GM23338 (cell line): Measurements from ENCODE around the gene PPFIA1. TPM values are rescaled to one million over a fixed set of nuclear protein-coding genes. Genes with fewer than 3 reads are reported as not detected.

Experiments
- ATAC-seq: fragments of 200-7000 bp; cut with Tn5 transposase; 3 replicates; pipeline ENCODE4 v1.9.1; 2020
- DNase-seq: peaks from one replicate; pipeline ENCODE4 v3.0.0-alpha.2; 2015; ENCODE audit warnings: low spot score
- H2AFZ ChIP-seq: fragments of 200-600 bp; sonication (generic); 2 replicates; pipeline ENCODE4 v1.8.0; 2016; ENCODE audit warnings: antibody characterized with exemption, mild to moderate bottlenecking, moderate library complexity
- H3F3A ChIP-seq: fragments of 200-600 bp; sonication (generic); replicated peaks from 2 replicates; pipeline ENCODE4 v1.8.0; 2017; ENCODE audit warnings: antibody characterized with exemption, mixed run types, low read depth
- H3K27ac ChIP-seq: fragments of 200-600 bp; sonication (generic); 2 replicates; pipeline ENCODE4 v1.6.1; 2016; ENCODE audit warnings: low read depth
- H3K27me3 ChIP-seq: fragments of 200-600 bp; sonication (generic); 2 replicates; pipeline ENCODE4 v1.8.0; 2016; ENCODE audit warnings: mild to moderate bottlenecking, mixed run types, moderate library complexity; ENCODE audit not compliant: insufficient read depth
- H3K36me3 ChIP-seq: fragments of 200-600 bp; sonication (generic); 2 replicates; pipeline ENCODE4 v1.8.0; 2016; ENCODE audit warnings: mild to moderate bottlenecking; ENCODE audit not compliant: insufficient read depth
- H3K4me1 ChIP-seq: fragments of 200-600 bp; sonication (generic); 2 replicates; pipeline ENCODE4 v1.8.0; 2016; ENCODE audit warnings: mild to moderate bottlenecking, moderate library complexity; ENCODE audit not compliant: insufficient read depth
- H3K4me2 ChIP-seq: fragments of 200-600 bp; sonication (generic); 2 replicates; pipeline ENCODE4 v1.7.1; 2017; ENCODE audit warnings: mixed run types
- H3K4me3 ChIP-seq: fragments of 200-600 bp; sonication (generic); 2 replicates; pipeline ENCODE4 v1.6.1; 2016; ENCODE audit warnings: mixed run types
- H3K79me2 ChIP-seq: fragments of 200-600 bp; sonication (generic); replicated peaks from 2 replicates; pipeline ENCODE4 v1.8.0; 2017; ENCODE audit warnings: mild to moderate bottlenecking; ENCODE audit not compliant: insufficient read depth
- H3K9me2 ChIP-seq: fragments of 200-600 bp; sonication (generic); 2 replicates; pipeline ENCODE4 v1.8.0; 2017; ENCODE audit not compliant: insufficient read depth
- H4K20me1 ChIP-seq: fragments of 200-600 bp; sonication (generic); replicated peaks from 2 replicates; pipeline ENCODE4 v1.8.0; 2017; ENCODE audit warnings: mild to moderate bottlenecking; ENCODE audit not compliant: insufficient read depth
- H3K27ac Mint-ChIP-seq: 2 replicates; pipeline ENCODE4 v1.8.0; 2020; ENCODE audit warnings: inconsistent platforms, mild to moderate bottlenecking, moderate library complexity, mixed read lengths
- H3K27me3 Mint-ChIP-seq: 3 replicates; pipeline ENCODE4 v1.8.0; 2022; ENCODE audit warnings: low read depth, mild to moderate bottlenecking, moderate library complexity, mixed read lengths, inconsistent platforms; ENCODE audit not compliant: insufficient read depth, poor library complexity
- H3K36me3 Mint-ChIP-seq: 3 replicates; pipeline ENCODE4 v1.8.0; 2021; ENCODE audit warnings: low read depth, mild to moderate bottlenecking, inconsistent platforms, moderate library complexity, mixed read lengths
- H3K4me1 Mint-ChIP-seq: 3 replicates; pipeline ENCODE4 v1.8.0; 2020; ENCODE audit warnings: mild to moderate bottlenecking, inconsistent platforms, mixed read lengths
- H3K4me3 Mint-ChIP-seq: 3 replicates; pipeline ENCODE4 v1.8.0; 2021; ENCODE audit warnings: moderate library complexity, mild to moderate bottlenecking, inconsistent platforms, mixed read lengths
- H3K9me3 Mint-ChIP-seq: 3 replicates; pipeline ENCODE4 v1.8.0; 2020; ENCODE audit warnings: moderate library complexity, mild to moderate bottlenecking, inconsistent platforms, mixed read lengths
- CREB1 ChIP-seq: fragments of 250-450 bp; sonication (Bioruptor Pico); IDR thresholded peaks from 2 replicates; pipeline ENCODE4 v1.5.0; 2020; ENCODE audit warnings: low read depth, mild to moderate bottlenecking, moderate library complexity
- EZH2 ChIP-seq: fragments of 200-600 bp; sonication (generic); IDR thresholded peaks from one replicate; pipeline ENCODE4 v1.8.0; 2017; ENCODE audit warnings: antibody characterized with exemption, mild to moderate bottlenecking, low read depth; ENCODE audit not compliant: unreplicated experiment
- EZH2phosphoT487 ChIP-seq: fragments of 200-600 bp; sonication (generic); IDR thresholded peaks from one replicate; pipeline ENCODE4 v1.8.1; 2018; ENCODE audit warnings: antibody characterized with exemption; ENCODE audit not compliant: unreplicated experiment
- JUNB ChIP-seq: IDR thresholded peaks from one replicate; pipeline ENCODE4 v1.6.1; 2016; ENCODE audit warnings: antibody characterized with exemption; ENCODE audit not compliant: unreplicated experiment
- NANOG ChIP-seq: IDR thresholded peaks from 2 replicates; pipeline ENCODE4 v1.6.1; 2016; ENCODE audit warnings: antibody characterized with exemption, borderline replicate concordance
- POLR2AphosphoS5 ChIP-seq: IDR thresholded peaks from 2 replicates; pipeline ENCODE4 v1.6.1; 2016; ENCODE audit warnings: antibody characterized with exemption, low read depth
- REST ChIP-seq: IDR thresholded peaks from one replicate; pipeline ENCODE4 v1.6.1; 2018; ENCODE audit warnings: antibody characterized with exemption; ENCODE audit not compliant: unreplicated experiment
- STAT1 ChIP-seq: IDR thresholded peaks from one replicate; pipeline ENCODE4 v1.6.1; 2016; ENCODE audit warnings: antibody characterized with exemption; ENCODE audit not compliant: unreplicated experiment
- ZNF331 ChIP-seq: fragments of 250-450 bp; sonication (Bioruptor Pico); IDR thresholded peaks from 2 replicates; pipeline ENCODE4 v1.5.0; 2020; ENCODE audit warnings: low read depth, mild to moderate bottlenecking, moderate library complexity
- ZNF462 ChIP-seq: fragments of 250-450 bp; sonication (Bioruptor Pico); IDR thresholded peaks from 2 replicates; pipeline ENCODE4 v1.5.0; 2020; ENCODE audit warnings: mild to moderate bottlenecking, moderate library complexity
- polyA plus RNA-seq: library from polyadenylated mRNA; unstranded; fragments of >200 nt; fragmentation: Nextera tagmentation; extraction: Ambion mirVana; gene quantifications from 2 replicates; pipeline ENCODE4 v1.2.1, GENCODE V29; 2016
- total RNA-seq: library from RNA; depleted of rRNA; stranded (reverse); fragments of >200 nt; shearing (Covaris generic); gene quantifications from 2 replicates; pipeline ENCODE4 v1.2.3, GENCODE V29; 2014
- TF ChIP-seq, protein P1 (sequence below): IDR thresholded peaks from 2 replicates; pipeline ENCODE4 v1.6.1; 2016; ENCODE audit warnings: antibody characterized with exemption
- TF ChIP-seq, protein P2 (sequence below), 2 experiments: fragments of 200-600 bp in 1 of 2; sonication (generic) in 1 of 2; conservative IDR thresholded peaks; 2 replicates each; pipeline versions ENCODE4 v1.5.1 to v1.6.1; 2016 to 2017; ENCODE audit warnings: antibody characterized with exemption in 2 of 2, low read depth in 2 of 2, mild to moderate bottlenecking in 2 of 2, moderate library complexity in 1 of 2

Gene PPFIA1
- total and polyA plus RNA-seq, 2 experiments from 2014 or later: 41.7 to 62.0 TPM

GRCh38 chr11:70312401-70313357 is 42.2 kb downstream of the PPFIA1 start:
- Histone ChIP-seq H3F3A (peaks cover 7% of the 10 kb centered on the region), H3K9me2 (no peaks in the 10 kb centered on the region), H2AFZ (no peak overlapping the region), H3K4me1 (peaks cover 40% of the 10 kb centered on the region), H4K20me1 (peaks cover 13% of the 10 kb centered on the region), H3K4me2 (peak overlapping the region; percentile 59), H3K27ac (peak overlapping the region; percentile 87; the same call in 1 of the 2 replicates), H3K36me3 (no peaks in the 10 kb centered on the region; the same call in none of the 2 replicates), H3K27me3 (no peaks in the 10 kb centered on the region), H3K4me3 (peak overlapping the region; percentile 30; the same call in 1 of the 2 replicates), H3K79me2 (peaks cover 80% of the 10 kb centered on the region)
- Mint-ChIP-seq H3K4me1 (peaks cover 40% of the 10 kb centered on the region), H3K27ac (peak overlapping the region; percentile 96), H3K36me3 (peaks cover 40% of the 10 kb centered on the region), H3K9me3 (no peaks in the 10 kb centered on the region), H3K27me3 (peaks cover 8% of the 10 kb centered on the region), H3K4me3 (peak overlapping the region; percentile 48)
- ATAC-seq (peak; percentile 73), DNase-seq (peak; percentile 57)
- TF ChIP-seq JUNB (no peak), POLR2AphosphoS5 (no peak), NANOG (no peak), CREB1 (CRISPR knock-in tag) (no peak), EZH2 (no peak), REST (no peak), ZNF462 (no peak), STAT1 (no peak), EZH2phosphoT487 (no peak), ZNF331 (CRISPR knock-in tag) (no peak)
- TF ChIP-seq, protein P1, sequence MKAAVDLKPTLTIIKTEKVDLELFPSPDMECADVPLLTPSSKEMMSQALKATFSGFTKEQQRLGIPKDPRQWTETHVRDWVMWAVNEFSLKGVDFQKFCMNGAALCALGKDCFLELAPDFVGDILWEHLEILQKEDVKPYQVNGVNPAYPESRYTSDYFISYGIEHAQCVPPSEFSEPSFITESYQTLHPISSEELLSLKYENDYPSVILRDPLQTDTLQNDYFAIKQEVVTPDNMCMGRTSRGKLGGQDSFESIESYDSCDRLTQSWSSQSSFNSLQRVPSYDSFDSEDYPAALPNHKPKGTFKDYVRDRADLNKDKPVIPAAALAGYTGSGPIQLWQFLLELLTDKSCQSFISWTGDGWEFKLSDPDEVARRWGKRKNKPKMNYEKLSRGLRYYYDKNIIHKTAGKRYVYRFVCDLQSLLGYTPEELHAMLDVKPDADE: no peak
- TF ChIP-seq, protein P2, sequence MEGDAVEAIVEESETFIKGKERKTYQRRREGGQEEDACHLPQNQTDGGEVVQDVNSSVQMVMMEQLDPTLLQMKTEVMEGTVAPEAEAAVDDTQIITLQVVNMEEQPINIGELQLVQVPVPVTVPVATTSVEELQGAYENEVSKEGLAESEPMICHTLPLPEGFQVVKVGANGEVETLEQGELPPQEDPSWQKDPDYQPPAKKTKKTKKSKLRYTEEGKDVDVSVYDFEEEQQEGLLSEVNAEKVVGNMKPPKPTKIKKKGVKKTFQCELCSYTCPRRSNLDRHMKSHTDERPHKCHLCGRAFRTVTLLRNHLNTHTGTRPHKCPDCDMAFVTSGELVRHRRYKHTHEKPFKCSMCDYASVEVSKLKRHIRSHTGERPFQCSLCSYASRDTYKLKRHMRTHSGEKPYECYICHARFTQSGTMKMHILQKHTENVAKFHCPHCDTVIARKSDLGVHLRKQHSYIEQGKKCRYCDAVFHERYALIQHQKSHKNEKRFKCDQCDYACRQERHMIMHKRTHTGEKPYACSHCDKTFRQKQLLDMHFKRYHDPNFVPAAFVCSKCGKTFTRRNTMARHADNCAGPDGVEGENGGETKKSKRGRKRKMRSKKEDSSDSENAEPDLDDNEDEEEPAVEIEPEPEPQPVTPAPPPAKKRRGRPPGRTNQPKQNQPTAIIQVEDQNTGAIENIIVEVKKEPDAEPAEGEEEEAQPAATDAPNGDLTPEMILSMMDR (conservative IDR thresholded peaks at IDR 0.05; ENCODE audit: low read depth in 2 of 2): no peak
